HG03196 (cell line): ENCODE results near the gene ZNF709.
"Not testable (repeated sequence)": the region's sequence is repeated elsewhere in the genome, so short reads cannot be mapped to it uniquely, and the experiment has no call there.

Experiments used
- ATAC-seq: cut with Tn5 transposase; IDR thresholded peaks from one replicate; pipeline ENCODE4 v1.9.1; 2021; ENCODE audit not compliant: unreplicated experiment

The ZNF709 gene

GRCh38 chr19:12453495-12453894, 31.1 kb downstream of the ZNF709 start:
- ATAC-seq = no peak

GRCh38 chr19:12450844-12451243, 33.8 kb downstream of the ZNF709 start:
- ATAC-seq = no peak

- ATAC-seq = no peak
These were observed 35.8 kb downstream of the ZNF709 start for GRCh38 chr19:12448808-12449207.

GRCh38 chr19:12440541-12441316, 43.9 kb downstream of the ZNF709 start, which contains the start of gene ZNF443:
TSS of gene ZNF443 (minus strand) at chr19:12441021. CDS start at chr19:12440914, 107 bp downstream.
- peak; percentile 93 for ATAC-seq

- ATAC-seq = peak; percentile 35
These were observed 44.7 kb downstream of the ZNF709 start for GRCh38 chr19:12439686-12440540.

- not testable (repeated sequence) for ATAC-seq
These were observed 53.8 kb downstream of the ZNF709 start for GRCh38 chr19:12430726-12431299.

GRCh38 chr19:12425888-12426274, 58.7 kb downstream of the ZNF709 start:
- ATAC-seq = no peak

GRCh38 chr19:12425236-12425887, 59.3 kb downstream of the ZNF709 start:
- ATAC-seq = no peak

- ATAC-seq = not testable (repeated sequence)
These were observed 67.3 kb downstream of the ZNF709 start for GRCh38 chr19:12417273-12417672.

GRCh38 chr19:12411893-12412292, 72.7 kb downstream of the ZNF709 start:
- ATAC-seq = no peak
